Parathyroid adenoma (tissue), 2 donors: ENCODE measurements around the gene KRTAP5-5.
"Not testable (repeated sequence)": the region's sequence is repeated elsewhere in the genome, so short reads cannot be mapped to it uniquely, and the experiment has no call there.

Source experiments
- H2AFZ ChIP-seq: fragments of 300-600 bp; sonication (generic); one replicate; pipeline ENCODE4 v1.7.0; 2017; ENCODE audit warnings: antibody characterized with exemption, mild to moderate bottlenecking
- H3K27ac ChIP-seq: fragments of 300-600 bp; sonication (generic); one replicate; pipeline ENCODE4 v1.7.0; 2017
- H3K27me3 ChIP-seq: fragments of 300-600 bp; sonication (generic); one replicate; pipeline ENCODE4 v1.7.0; 2017; ENCODE audit warnings: low read length; ENCODE audit not compliant: control insufficient read depth, insufficient read depth
- H3K36me3 ChIP-seq: fragments of 300-600 bp; sonication (generic); one replicate; pipeline ENCODE4 v1.7.0; 2017; ENCODE audit warnings: low read length; ENCODE audit not compliant: control insufficient read depth, insufficient read depth
- H3K4me1 ChIP-seq: fragments of 300-600 bp; sonication (generic); one replicate; pipeline ENCODE4 v1.7.0; 2017; ENCODE audit warnings: control low read depth
- H3K4me2 ChIP-seq: fragments of 300-600 bp; sonication (generic); one replicate; pipeline ENCODE4 v1.7.0; 2017; ENCODE audit warnings: low read length
- H3K4me3 ChIP-seq: fragments of 300-600 bp; sonication (generic); one replicate; pipeline ENCODE4 v1.7.0; 2017; ENCODE audit warnings: low read depth, low read length
- H3K79me2 ChIP-seq: fragments of 300-600 bp; sonication (generic); one replicate; pipeline ENCODE4 v1.7.0; 2017; ENCODE audit warnings: control low read depth
- H3K9ac ChIP-seq: fragments of 300-600 bp; sonication (generic); one replicate; pipeline ENCODE4 v1.7.0; 2017; ENCODE audit warnings: mild to moderate bottlenecking
- H3K9me3 ChIP-seq: fragments of 300-600 bp; sonication (generic); one replicate; pipeline ENCODE4 v1.7.0; 2017; ENCODE audit warnings: low read length; ENCODE audit not compliant: control insufficient read depth
- TF ChIP-seq, protein P1 (sequence below): fragments of 300-600 bp; sonication (generic); IDR thresholded peaks from one replicate; pipeline ENCODE4 v1.7.0; 2017; ENCODE audit warnings: antibody characterized with exemption, mild to moderate bottlenecking
- donor health status: primary hyperparathyroidism.

The KRTAP5-5 gene

DNA sequence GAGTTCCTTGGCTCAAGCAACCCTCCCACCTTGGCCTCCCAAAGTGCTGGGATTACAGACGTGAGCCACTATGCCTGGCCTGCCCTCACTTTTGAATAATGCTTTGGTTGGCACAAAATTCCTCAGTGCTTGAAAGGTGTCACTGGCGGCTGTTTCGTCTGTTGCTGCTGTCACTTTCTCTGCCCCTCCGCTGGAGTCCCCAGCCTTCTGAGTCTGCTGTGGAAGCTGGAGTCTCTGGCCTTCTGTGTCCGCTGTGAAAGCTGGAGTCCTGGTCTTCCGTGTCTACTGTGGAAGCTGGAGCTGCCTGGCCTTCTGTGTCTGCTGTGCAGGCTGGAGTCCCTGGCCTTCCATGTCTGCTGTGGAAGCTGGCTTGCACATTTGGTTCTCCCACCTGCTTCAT, 39.6 kb upstream of the KRTAP5-5 start:
- Histone ChIP-seq H3K9ac (no peak overlapping the region), H3K4me1 (no peaks in the 10 kb centered on the region), H3K36me3 (no peaks in the 10 kb centered on the region), H3K79me2 (no peaks in the 10 kb centered on the region), H3K4me3 (no peak overlapping the region), H3K4me2 (no peak overlapping the region), H3K9me3 (no peaks in the 10 kb centered on the region), H3K27me3 (no peaks in the 10 kb centered on the region), H3K27ac (no peak overlapping the region), H2AFZ (no peak overlapping the region)
- TF ChIP-seq, protein P1, sequence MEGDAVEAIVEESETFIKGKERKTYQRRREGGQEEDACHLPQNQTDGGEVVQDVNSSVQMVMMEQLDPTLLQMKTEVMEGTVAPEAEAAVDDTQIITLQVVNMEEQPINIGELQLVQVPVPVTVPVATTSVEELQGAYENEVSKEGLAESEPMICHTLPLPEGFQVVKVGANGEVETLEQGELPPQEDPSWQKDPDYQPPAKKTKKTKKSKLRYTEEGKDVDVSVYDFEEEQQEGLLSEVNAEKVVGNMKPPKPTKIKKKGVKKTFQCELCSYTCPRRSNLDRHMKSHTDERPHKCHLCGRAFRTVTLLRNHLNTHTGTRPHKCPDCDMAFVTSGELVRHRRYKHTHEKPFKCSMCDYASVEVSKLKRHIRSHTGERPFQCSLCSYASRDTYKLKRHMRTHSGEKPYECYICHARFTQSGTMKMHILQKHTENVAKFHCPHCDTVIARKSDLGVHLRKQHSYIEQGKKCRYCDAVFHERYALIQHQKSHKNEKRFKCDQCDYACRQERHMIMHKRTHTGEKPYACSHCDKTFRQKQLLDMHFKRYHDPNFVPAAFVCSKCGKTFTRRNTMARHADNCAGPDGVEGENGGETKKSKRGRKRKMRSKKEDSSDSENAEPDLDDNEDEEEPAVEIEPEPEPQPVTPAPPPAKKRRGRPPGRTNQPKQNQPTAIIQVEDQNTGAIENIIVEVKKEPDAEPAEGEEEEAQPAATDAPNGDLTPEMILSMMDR = no peak

DNA sequence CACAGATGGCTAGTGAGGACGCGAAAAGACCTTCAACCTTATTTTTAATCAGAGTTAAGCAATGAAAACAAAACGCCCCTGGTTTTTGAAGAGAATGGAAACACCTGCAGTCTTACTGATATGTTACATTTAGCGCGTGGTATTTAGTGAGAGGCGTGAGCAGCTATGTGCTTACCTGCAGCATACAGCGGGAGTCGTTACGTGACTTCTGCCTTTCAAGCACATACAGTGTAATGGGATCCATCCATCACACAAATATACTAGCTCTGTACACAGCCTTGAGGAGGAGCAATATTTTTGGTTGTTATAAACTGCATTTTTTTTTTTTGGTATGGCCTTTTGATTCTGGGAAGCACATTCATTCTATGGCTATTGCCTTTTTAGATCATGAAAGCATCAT, 36.9 kb upstream of the KRTAP5-5 start:
- no peak overlapping the region for H3K27ac ChIP-seq
- no peaks in the 10 kb centered on the region for H3K36me3 ChIP-seq
- H3K4me3 ChIP-seq = no peak overlapping the region
- H2AFZ ChIP-seq = no peak overlapping the region
- TF ChIP-seq, protein P1 = no peak
- H3K9ac ChIP-seq = no peak overlapping the region
- H3K79me2 ChIP-seq = no peaks in the 10 kb centered on the region
- H3K9me3 ChIP-seq = no peaks in the 10 kb centered on the region
- H3K4me2 ChIP-seq = no peak overlapping the region
- no peaks in the 10 kb centered on the region for H3K27me3 ChIP-seq
- no peaks in the 10 kb centered on the region for H3K4me1 ChIP-seq

DNA sequence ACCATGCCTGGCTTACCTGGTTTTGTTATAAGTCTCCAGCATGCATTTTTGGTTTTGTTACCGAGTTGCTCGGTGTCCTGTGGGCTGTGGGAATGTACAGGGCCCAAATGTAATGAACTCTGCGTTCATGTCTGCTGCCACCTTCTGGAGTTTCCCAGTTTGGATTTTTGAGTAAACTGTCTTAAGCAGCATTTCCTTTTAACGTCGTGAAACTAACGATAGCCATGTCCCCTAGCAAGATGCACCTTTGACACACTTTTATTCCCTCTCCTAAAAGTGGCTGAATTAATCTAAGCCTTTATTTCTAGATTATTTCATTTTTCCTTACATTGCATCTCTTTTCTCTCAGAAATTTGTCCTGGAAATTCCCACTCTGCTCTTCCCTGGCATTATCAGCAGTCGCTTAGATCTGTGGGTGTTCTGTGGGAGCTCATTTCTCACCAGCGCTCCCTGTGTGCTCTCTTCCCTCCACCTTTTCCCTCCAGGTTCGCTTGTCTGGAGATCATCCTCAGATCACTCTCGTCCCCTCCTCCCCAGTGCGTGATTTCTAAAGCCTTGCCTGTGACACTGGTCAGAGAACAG, 33.5 kb upstream of the KRTAP5-5 start:
- not testable (repeated sequence) for H3K27me3 ChIP-seq, H3K79me2 ChIP-seq, H2AFZ ChIP-seq, H3K4me1 ChIP-seq, H3K4me3 ChIP-seq, H3K9me3 ChIP-seq, H3K36me3 ChIP-seq, H3K4me2 ChIP-seq, H3K9ac ChIP-seq, H3K27ac ChIP-seq

DNA sequence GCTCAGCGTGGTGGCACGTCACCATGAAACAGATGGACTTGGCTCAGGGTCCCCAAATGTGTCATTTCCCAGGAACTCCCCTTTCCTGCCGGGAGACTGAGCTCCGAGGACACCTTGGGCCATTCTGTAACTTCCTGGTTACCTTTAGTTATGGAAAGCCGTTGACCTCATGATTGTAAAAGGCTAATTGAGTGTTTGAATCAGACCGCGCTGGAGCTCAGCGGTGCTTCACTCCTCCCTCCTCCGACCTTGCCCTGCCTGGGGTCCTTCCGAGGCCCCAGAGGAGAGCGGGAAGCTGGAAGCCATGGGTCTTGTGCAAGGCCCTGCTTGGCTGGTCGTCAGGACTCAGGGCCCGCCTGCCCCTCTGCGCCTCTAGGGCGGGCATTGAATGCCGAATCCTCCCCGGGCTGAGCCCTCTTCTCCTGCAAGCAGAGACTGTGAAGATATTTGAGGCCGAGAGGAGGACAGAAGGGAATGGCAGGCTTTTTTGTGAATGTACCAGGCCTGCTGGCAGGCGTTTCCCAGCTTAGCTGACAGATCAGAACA, 32.9 kb upstream of the KRTAP5-5 start:
- H3K36me3 ChIP-seq, H3K9me3 ChIP-seq, H3K27ac ChIP-seq, H3K4me3 ChIP-seq, H2AFZ ChIP-seq, H3K79me2 ChIP-seq, H3K4me2 ChIP-seq, H3K9ac ChIP-seq, H3K4me1 ChIP-seq, H3K27me3 ChIP-seq: not testable (repeated sequence)

DNA sequence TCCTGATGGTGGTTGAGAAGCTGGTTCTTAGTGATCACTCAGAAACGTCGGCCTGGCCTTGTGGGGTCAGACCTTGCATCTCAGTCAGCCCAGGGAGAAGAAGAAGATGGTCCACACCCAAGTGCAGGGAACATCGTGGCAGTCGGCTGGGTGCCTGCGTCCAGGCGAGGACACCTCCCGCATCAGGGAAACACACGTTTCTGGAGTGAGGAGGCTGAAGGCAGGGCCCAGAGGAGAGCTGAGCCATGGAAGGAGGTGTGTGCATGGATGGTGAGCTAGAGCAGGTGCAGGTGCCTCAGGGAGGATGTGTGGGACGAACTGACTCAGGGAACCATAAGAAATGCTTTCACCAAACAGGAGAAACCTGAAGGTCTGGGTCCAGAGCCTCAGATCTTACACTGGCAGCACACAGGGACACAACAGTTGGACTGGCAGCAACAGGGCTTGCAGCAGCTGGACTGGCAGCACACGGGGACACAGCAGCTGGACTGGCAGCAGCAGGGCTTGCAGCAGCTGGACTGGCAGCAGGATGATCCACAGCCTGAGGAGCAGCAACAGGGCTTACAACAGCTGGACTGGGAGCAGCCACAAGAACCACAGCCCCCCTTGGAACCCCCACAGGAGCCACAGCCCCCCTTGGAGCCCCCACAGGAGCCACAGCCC, 32.1 kb upstream of the KRTAP5-5 start:
- H3K27me3 ChIP-seq = no peaks in the 10 kb centered on the region
- H3K4me2 ChIP-seq = no peak overlapping the region
- no peak overlapping the region for H2AFZ ChIP-seq
- no peaks in the 10 kb centered on the region for H3K4me1 ChIP-seq
- H3K36me3 ChIP-seq = no peaks in the 10 kb centered on the region
- no peak overlapping the region for H3K9ac ChIP-seq
- no peaks in the 10 kb centered on the region for H3K79me2 ChIP-seq
- TF ChIP-seq, protein P1 = no peak
- no peak overlapping the region for H3K4me3 ChIP-seq
- H3K27ac ChIP-seq = no peak overlapping the region
- no peaks in the 10 kb centered on the region for H3K9me3 ChIP-seq
